NCI-H1105 (cell line): ENCODE data around the gene AEBP1.
"Not testable (repeated sequence)": the region's sequence is repeated elsewhere in the genome, so short reads cannot be mapped to it uniquely, and the experiment has no call there.

ENCODE experiments used
- DNase-seq: peaks from one replicate; lab custom pipeline; 2025; lab: John Stamatoyannopoulos, UW

AEBP1 gene

GRCh38 chr7:44117801-44118429 is 13.8 kb downstream of the AEBP1 start:
- DNase-seq, result no peak

GRCh38 chr7:44119829-44120380 is 15.8 kb downstream of the AEBP1 start:
- no peak for DNase-seq

DNA sequence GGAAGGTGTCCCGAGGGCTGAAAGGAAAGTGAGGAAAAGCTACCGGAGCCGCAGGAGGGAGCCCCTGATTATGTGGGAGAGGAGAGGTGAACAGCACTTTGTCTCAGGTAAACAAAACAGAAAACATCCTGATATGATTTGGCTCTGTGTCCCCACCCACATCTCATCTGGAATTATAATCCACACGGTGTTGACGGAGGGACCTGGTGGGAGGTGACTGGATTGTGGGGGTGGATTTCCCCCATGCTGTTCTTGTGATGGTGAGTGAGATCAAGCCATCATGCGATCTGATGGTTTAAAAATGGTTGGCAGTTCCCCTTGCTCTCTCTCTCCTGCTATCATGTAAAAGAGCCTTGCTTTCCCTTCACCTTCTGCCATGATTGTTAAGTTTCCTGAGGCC is 16.2 kb downstream of the AEBP1 start:
- no peak for DNase-seq

GRCh38 chr7:44121761-44122420 is 17.7 kb downstream of the AEBP1 start:
- DNase-seq, result no peak

DNA sequence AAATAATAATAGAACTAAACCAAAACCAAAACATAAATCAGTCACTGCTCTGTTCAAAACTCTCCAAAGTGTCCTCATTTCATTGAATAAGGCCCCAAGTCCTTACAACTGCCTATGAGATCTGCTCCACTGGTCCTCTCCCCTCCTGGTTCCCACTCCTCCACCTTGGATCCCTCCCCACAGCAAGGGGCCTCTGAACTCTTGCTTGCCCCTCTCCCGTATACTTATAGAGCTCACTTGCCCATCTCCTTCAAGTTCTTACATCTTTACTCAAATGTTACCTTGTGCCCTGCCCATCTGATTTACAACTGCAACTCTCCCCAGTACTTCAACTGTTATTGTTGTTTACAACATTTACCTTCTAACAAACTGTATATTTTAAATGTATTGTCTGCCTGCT is 18.4 kb downstream of the AEBP1 start:
- no peak for DNase-seq

GRCh38 chr7:44123190-44124003 is 19.3 kb downstream of the AEBP1 start, which contains the start of gene POLD2:
POLD2 (minus strand) TSS chr7:44123548; CDS start chr7:44122053, 1,495 bp downstream.
- DNase-seq, result peak; percentile 98

DNA sequence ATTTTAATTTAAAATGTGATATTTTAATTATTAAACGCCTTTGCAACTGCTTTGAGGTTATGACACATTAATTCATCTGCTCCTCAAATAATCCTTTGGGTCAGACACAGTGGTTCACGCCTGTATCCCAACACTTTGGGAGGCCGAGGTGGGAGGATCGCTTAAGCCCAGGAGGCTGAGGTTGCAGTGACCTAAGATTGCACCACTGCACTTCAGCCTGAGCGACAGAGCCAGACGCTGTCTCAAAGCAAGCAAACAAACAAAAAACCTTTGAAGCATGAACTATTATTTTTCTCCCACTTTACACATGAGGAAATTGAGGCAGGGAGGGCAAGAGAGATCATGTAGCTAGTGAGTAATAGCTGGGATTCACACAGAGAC is 20.7 kb downstream of the AEBP1 start:
- no peak for DNase-seq

- DNase-seq, result not testable (repeated sequence)
These were observed 22.4 kb downstream of the AEBP1 start for GRCh38 chr7:44126574-44126973.

DNA sequence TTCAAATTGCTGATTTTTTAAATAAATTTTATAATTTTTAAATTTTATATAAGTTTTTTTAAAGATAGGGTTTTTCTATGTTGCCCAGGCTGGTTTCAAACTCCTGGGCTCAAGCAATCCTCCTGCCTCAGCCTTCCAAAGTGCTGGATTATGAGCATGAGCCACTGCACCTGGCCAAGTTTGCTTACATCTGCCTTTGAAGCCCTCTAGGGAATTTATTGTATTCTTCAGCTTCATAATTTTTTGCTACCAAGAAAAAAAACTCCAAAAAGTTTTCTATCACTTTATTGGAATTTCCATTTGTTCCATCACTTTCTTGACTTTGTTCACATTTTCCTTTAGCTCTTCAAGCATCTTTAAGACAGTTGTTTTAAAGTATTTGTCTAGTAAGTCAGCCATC is 23.0 kb downstream of the AEBP1 start:
- no peak for DNase-seq

DNA sequence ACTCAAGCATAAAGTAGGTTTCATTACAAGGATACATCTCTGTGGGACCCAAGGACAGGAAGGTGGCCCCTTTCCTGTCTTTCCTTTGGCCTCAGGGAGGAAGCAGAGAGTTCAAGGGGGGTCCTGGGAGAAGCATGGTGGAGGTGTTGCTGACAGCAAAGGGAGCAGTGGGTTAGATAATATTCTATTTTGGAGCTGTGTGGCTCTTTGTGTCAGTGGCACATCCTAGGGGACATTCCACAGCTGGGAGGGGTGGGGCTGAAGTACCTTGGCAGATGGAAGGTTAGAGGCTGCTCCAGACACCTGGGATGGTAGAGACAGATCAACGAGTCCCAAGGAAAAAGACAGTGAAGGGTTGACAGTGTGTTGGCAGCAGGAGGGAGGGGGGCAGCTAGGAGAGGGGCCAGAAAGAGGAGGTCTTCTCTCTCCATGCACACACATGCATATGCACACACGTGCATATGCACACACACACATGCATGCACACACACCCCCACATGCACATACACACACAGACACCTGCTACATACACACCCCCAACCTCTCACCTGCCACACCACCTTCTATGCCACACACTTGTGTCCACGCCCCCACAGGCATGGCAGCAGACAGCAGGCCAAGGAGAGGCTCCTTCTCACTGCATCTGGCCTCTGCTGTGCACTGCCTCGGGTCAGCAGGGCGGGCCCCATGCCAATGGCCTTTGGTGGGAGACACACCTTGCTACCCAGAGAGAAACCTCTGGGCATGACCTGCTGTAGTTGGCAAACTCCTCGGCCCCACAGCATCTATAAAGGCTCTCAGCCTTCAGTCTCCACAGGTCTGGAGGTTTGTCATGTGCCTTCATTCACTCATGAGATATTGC is 24.8 kb downstream of the AEBP1 start:
- no peak for DNase-seq

GRCh38 chr7:44131173-44132029 is 27.3 kb downstream of the AEBP1 start:
- DNase-seq, result no peak

GRCh38 chr7:44132039-44132438 is 27.9 kb downstream of the AEBP1 start:
- DNase-seq, result no peak

DNA sequence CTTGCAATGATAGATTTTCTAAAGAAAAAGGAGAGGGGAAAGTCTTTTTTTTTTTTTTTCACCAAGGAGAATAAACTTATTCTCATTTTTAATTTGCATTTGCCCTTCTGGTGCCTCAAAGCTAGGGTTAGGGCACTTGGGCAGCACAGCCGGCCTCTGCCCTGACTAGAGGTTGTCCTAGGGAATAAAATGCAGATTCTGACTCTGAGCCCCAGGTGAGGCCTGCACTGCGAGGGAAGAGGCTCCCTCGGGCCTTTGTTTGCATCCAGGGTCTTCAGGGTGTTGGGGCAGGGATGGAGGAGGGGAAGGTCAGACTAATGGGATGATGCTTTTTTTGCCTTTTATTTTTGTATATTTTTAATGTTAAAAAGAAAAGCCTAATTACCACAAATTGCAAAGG is 29.1 kb downstream of the AEBP1 start:
- DNase-seq, result no peak

DNA sequence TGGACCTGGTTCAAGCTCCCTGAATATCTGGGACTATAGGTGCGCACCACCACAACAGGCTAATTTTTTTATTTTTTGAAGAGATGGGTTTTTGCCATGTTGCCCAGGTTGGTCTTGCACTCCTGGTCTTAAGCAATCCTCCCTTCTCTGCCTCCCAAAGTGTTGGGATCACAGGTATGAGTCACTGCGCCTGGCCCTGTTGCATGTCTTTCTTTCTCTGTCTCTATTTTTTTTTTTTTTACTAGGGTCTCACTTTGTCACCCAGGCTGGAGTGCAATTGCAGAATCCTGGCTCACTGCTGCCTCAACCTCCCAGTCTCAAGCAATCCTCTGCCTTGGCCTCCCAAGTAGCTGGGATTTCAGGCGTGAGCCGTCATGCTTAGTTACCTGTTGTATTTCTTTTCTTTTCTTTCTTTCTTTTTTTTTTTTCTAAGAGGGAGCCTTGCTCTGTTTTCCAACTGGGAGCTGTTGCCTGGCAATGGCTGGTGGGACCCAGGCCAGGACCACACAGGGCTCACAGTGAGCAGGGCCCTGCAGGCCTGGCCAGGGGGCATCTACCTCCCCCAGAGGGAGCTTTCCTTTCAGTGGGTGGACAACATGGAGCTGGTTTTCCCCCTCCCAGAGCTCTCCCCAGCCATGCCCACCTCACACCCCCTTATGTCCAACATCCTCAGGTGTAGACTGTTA is 30.9 kb downstream of the AEBP1 start:
- DNase-seq, result no peak

DNA sequence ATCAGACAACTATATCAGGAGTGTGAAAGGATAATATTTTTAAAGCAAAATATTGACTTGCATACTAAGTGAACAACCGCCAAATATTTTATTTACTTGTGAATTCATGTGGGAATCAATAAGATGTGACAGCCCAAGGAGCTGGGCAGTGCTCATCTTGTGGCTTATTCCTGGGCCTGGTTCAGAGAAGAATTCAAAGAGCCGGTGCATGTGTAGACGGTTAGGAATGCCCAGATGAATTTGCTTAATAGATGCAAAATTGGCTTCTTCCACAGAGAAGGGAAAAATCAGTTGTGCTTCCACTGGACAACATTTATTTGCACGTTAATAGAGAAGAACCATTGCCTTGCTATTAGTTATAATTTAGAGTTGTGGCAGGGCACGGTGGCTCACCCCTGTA is 32.6 kb downstream of the AEBP1 start:
- DNase-seq, result no peak

DNA sequence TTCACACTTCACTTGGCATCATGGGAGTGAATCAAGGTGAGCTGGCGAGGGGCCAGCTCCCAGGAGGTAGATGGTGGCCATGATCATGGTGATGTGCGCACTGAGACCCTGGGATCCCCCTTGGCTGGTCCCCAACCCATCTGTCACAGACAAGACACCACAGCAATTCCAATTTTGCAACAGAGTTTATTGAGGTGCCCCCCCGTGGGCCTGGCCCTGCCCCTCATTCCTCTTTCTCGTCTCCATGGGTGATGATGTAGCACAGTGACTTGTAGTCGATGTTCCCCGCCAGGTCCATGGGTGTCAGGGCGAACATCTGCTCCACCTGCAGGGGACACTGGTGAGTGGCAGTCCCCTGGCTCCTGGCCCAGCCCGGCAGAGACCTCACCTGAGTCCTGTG is 34.6 kb downstream of the AEBP1 start:
- DNase-seq, result no peak

DNA sequence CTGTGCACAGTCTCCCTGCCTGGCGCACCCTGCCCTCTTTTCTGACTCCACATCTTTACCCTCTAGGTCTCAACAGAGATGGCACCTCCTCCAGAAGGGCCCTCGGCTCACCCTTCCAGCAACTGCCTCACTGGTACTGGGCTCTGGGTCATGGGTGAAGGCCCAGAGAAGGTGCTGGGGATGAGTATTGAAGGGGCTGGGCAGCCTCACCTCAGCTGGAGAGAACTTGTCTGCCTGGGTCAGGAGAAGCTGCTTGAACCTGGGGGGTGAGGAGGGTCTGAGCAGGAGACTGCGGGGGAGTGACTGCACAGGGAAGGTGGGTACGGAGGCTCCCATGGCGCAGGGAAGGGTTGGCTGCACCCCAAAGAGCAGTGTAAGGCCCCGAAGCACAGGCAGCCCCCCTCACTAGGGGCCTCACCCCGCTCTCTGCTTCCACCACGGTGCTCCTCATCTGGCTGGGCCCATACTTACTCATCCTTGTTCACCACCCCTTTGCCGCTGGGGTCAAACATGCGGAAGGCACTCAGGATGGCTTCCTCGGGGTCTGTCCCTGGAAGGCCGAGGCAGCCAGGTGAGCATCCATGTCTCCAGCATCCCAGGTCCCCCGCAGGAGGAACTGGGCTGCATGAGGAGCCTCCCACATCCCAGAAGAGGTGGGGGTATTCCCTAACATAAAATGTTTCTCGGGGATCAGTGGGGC is 35.3 kb downstream of the AEBP1 start:
- no peak for DNase-seq

- no peak for DNase-seq
These were observed 36.2 kb downstream of the AEBP1 start for GRCh38 chr7:44140341-44140740.

DNA sequence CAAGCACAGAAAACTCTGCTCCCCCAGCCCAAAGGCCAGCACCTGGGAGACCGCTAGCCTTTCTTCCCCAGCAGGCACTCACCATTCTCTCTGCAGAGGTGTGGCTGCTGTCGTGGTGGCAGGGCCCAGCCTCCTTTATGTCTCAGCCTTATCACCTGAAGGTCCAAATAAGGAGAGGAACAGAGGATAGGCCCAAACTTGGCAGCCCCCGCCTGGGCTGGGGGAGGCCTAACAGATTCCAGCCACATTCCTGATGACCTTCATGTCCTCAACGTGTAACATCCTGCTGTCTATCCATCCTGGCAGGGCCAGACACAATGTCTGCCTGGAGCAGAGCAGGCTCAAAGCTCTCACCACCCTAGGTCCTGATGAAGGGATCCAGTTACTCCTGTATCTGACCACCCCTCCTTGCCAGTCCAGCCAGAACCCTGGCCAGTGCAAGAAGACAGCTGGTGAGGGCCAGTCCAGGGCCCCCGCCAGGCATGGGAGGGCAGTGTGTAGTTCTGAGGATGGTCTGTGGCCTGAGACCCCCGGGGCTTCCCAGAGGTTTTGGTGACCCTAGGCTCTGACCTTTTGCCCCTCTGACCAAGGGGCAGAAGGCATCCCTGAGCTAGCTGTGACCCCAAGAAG is 37.2 kb downstream of the AEBP1 start, which contains the start of gene MYL7:
MYL7 (minus strand) TSS at position 112 of the 630 bp plus-strand sequence; CDS start at position 85, 27 bp downstream.
- no peak for DNase-seq
